Measurements from ENCODE around the gene GPRC5A. TPM values are rescaled to one million over a fixed set of nuclear protein-coding genes. Genes with fewer than 3 reads are reported as not detected.

GPRC5A gene
- total and polyA plus RNA-seq, 2 of the 8 experiments (the other 6 are each of a cell fraction or from before 2014, with no cell fraction given) = 1.0 to 1.4 TPM

DNA sequence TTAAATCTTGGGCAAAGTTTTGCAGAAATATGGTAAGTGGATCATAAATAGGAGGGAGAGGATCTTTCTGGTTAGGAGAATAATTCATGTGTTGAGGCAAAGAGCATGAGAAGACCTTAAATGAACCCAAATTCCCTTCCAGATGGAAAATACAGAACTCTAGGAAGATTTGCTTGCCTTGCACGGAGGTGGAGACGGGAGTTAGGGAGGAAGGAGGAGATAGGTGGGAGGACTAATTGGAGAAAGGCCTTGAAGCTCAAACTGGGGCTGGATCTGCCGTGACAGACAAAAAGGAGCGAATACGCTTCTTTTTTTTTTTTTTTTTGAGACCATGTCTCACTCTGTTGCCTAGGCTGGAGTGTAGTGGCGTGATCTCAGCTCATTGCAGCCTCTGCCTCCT, 5.9 kb downstream of the GPRC5A start (continued):
- TF ChIP-seq HDAC6 (IDR thresholded peaks at IDR 0.05; ENCODE audit: low read depth, low read length) (no peak), SRF (IDR thresholded peaks at IDR 0.05; ENCODE audit: low read depth, low read length) (no peak), BCL11A (IDR thresholded peaks at IDR 0.05; ENCODE audit: low read depth in 2 of 2, low read length in 2 of 2) (no peak), CEBPB (IDR thresholded peaks at IDR 0.05; ENCODE audit: low read depth, low read length) (no peak)
